ENCODE data around the gene MATCAP1. TPM values are rescaled to one million over a fixed set of nuclear protein-coding genes. Genes with fewer than 3 reads are reported as not detected.
A peak's percentile ranks its signal among the peaks of the same experiment; 100 is the strongest.

Gene MATCAP1
- total RNA-seq, 3 donors from 2014 or later = 24.8 to 35.1 (median 29.2) TPM

GRCh38 chr16:67180166-67180565 lies 3.6 kb downstream of the MATCAP1 start:
- intact Hi-C loops (cut with DNase I, micrococcal nuclease) = loop anchor here in 1 of 2 donors (10.0 kb wide), 1 partner anchor 205 kb away; no protein-coding TSS in a partner anchor
- no peak for TF ChIP-seq CTCF (IDR thresholded peaks at IDR 0.05)

GRCh38 chr16:67179421-67180080 lies 4.2 kb downstream of the MATCAP1 start:
- TF ChIP-seq CTCF (IDR thresholded peaks at IDR 0.05) = no peak
- Histone ChIP-seq H3K9me3 (no peaks in the 10 kb centered on the region), H3K4me1 (ENCODE audit: low read depth) (peaks cover 27% of the 10 kb centered on the region), H3K36me3 (ENCODE audit: low read depth) (no peaks in the 10 kb centered on the region), H3K4me3 (no peak overlapping the region)
- no peak for ATAC-seq
- intact Hi-C loops (cut with DNase I, micrococcal nuclease) = loop anchor here in 1 of 2 donors (10.0 kb wide), 1 partner anchor 205 kb away; no protein-coding TSS in a partner anchor
- DNase-seq = no peak

More at GRCh38 chr16:67180166-67180565, 3.6 kb downstream of the MATCAP1 start:
- DNase-seq = no peak
- Histone ChIP-seq H3K36me3 (ENCODE audit: low read depth) (no peaks in the 10 kb centered on the region), H3K9me3 (no peaks in the 10 kb centered on the region), H3K4me3 (no peak overlapping the region), H3K4me1 (ENCODE audit: low read depth) (peaks cover 28% of the 10 kb centered on the region)
- ATAC-seq = no peak

GRCh38 chr16:67177743-67178699 lies 5.7 kb downstream of the MATCAP1 start:
- Histone ChIP-seq H3K36me3 (ENCODE audit: low read depth) (no peaks in the 10 kb centered on the region), H3K4me3 (no peak overlapping the region), H3K4me1 (ENCODE audit: low read depth) (peaks cover 27% of the 10 kb centered on the region), H3K9me3 (no peaks in the 10 kb centered on the region)
- intact Hi-C loops (cut with DNase I, micrococcal nuclease) = no loop called here
- TF ChIP-seq CTCF (IDR thresholded peaks at IDR 0.05) = no peak
- ATAC-seq (peak; percentile 82), DNase-seq (peak; percentile 85 to 93 (median 90))

- no peak for ATAC-seq
- no peaks in the 10 kb centered on the region for H3K9me3 ChIP-seq
- H3K36me3 ChIP-seq (ENCODE audit: low read depth) = no peaks in the 10 kb centered on the region
- no peak for TF ChIP-seq CTCF (IDR thresholded peaks at IDR 0.05)
- no peak for DNase-seq
- intact Hi-C loops (cut with DNase I, micrococcal nuclease) = no loop called here
- H3K4me1 ChIP-seq (ENCODE audit: low read depth) = peaks cover 26% of the 10 kb centered on the region
- no peak overlapping the region for H3K4me3 ChIP-seq
Observed at GRCh38 chr16:67176662-67177061, 7.1 kb downstream of the MATCAP1 start.

GRCh38 chr16:67174706-67175231 lies 9.0 kb downstream of the MATCAP1 start:
- no peak for TF ChIP-seq CTCF (IDR thresholded peaks at IDR 0.05)
- Histone ChIP-seq H3K4me3 (no peak overlapping the region), H3K4me1 (ENCODE audit: low read depth) (peaks cover 35% of the 10 kb centered on the region), H3K36me3 (ENCODE audit: low read depth) (no peaks in the 10 kb centered on the region), H3K9me3 (no peaks in the 10 kb centered on the region)
- peak in 2 of 3 donors; percentile 40 to 52 for DNase-seq
- intact Hi-C loops (cut with DNase I, micrococcal nuclease) = no loop called here
- ATAC-seq = no peak
